ENCODE results near the gene KIAA0408.
"Not testable (repeated sequence)": the region's sequence is repeated elsewhere in the genome, so short reads cannot be mapped to it uniquely, and the experiment has no call there.

KIAA0408 gene

DNA sequence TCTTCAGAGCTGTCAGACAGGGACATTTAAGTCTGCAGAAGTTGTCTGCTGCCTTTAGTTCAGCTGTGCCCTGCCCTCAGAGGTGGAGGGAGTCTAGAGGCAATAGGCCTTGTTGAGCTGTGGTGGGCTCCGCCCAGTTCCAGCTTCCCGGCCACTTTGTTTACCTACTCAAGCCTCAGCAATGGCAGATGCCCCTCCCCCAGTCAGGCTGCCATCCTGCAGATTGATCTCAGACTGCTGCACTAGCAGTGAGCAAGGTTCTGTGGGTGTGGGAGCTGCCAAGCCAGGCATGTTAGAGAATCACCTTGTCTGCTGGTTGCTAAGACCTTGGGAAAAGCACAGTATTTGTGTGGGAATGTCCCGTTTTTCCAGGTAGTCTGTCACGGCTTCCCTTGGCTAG is 46.1 kb downstream of the KIAA0408 start:
- CTCF ChIA-PET = interaction anchor here (0.7 kb wide), 1 partner anchor 103 kb away, joined by 4 read pairs; no protein-coding TSS in a partner anchor
- H3K9me3 ChIP-seq (ENCODE audit: control insufficient read depth, insufficient read depth, low read depth, low read length); H3K4me3 ChIP-seq (ENCODE audit: low read depth, low read length); H3K4me1 ChIP-seq (ENCODE audit: control insufficient read depth, insufficient read depth, low read length); H3K36me3 ChIP-seq (ENCODE audit: control insufficient read depth in 2 of 2, insufficient read depth in 1 of 2, low read length in 2 of 2); H3K27ac ChIP-seq (ENCODE audit: extremely low read depth, low read depth, low read length); POLR2A ChIA-PET: not testable (repeated sequence)
- peak; percentile 34; the same call in 1 of the 2 replicates for TF ChIP-seq KLF1 (tag by site-specific recombination; IDR thresholded peaks at IDR 0.05)

- H3K36me3 ChIP-seq (ENCODE audit: control insufficient read depth in 2 of 2, insufficient read depth in 1 of 2, low read length in 2 of 2); POLR2A ChIA-PET; H3K4me3 ChIP-seq (ENCODE audit: low read depth, low read length); H3K4me1 ChIP-seq (ENCODE audit: control insufficient read depth, insufficient read depth, low read length); H3K9me3 ChIP-seq (ENCODE audit: control insufficient read depth, insufficient read depth, low read depth, low read length); H3K27ac ChIP-seq (ENCODE audit: extremely low read depth, low read depth, low read length): not testable (repeated sequence)
- CTCF ChIA-PET = interaction anchor here (0.6 to 0.7 kb wide), 2 partner anchors 18 to 26 kb away, joined by 3 to 4 read pairs; no protein-coding TSS in a partner anchor
These were observed 47.2 kb downstream of the KIAA0408 start for GRCh38 chr6:127412016-127412415.
